Testis (tissue), 3 donors: ENCODE measurements around the gene ADGRD1. TPM values are rescaled to one million over a fixed set of nuclear protein-coding genes. Genes with fewer than 3 reads are reported as not detected.

Source experiments
- DNase-seq: peaks from one replicate; pipeline ENCODE4 v3.0.0-alpha.2; 2019
- H3K27ac ChIP-seq, 2 donors: fragments of 200-600 bp; sonication (generic); one replicate each; pipeline ENCODE4 v1.5.1; 2019
- H3K27me3 ChIP-seq: fragments of 200-600 bp; sonication (generic); one replicate; pipeline ENCODE4 v1.5.1; 2019
- H3K36me3 ChIP-seq: fragments of 200-600 bp; sonication (generic); one replicate; pipeline ENCODE4 v1.5.1; 2017; ENCODE audit warnings: low read depth; ENCODE audit errors: missing control alignments
- H3K4me1 ChIP-seq: fragments of 200-600 bp; sonication (generic); one replicate; pipeline ENCODE4 v1.5.1; 2019
- H3K4me3 ChIP-seq, 2 donors: fragments of 200-600 bp; sonication (generic); one replicate each; pipeline ENCODE4 v1.5.1; 2017 to 2019
- H3K9me3 ChIP-seq: fragments of 200-600 bp; sonication (generic); one replicate; pipeline ENCODE4 v1.5.1; 2017
- CTCF ChIP-seq, 3 experiments: fragments of 450-650 bp in 2 of 3; fragments of 200-600 bp in 1 of 3; sonication (generic) in 1 of 3; IDR thresholded peaks; one replicate each; pipeline ENCODE4 v1.5.1; 2016 to 2019; ENCODE audit warnings: antibody characterized with exemption in 3 of 3, mild to moderate bottlenecking in 2 of 3, moderate library complexity in 1 of 3
- POLR2A ChIP-seq: fragments of 450-650 bp; IDR thresholded peaks from one replicate; pipeline ENCODE4 v1.6.1; 2017; ENCODE audit warnings: antibody characterized with exemption, mild to moderate bottlenecking, moderate library complexity
- WGBS, 2 donors: methylation state at CpG; one replicate each; pipeline ENCODE4 v1.1.5; 2018; 5-methylcytosine and 5-hydroxymethylcytosine counted together
- intact Hi-C: fragments of 100-400 bp; cut with DNase I; formaldehyde crosslinking; loops from one replicate; pipeline ENCODE4 v1.15.1; 2023; ENCODE audit warnings: low total_unique reads
- polyA plus RNA-seq: library from polyadenylated mRNA; stranded (reverse); fragments of 350-450 nt; fragmentation: Illumina TruSeq; extraction: RNeasy Lipid Tissue Mini Kit (QIAGEN cat#74804); gene quantifications from one replicate; pipeline ENCODE4 v1.2.3, GENCODE V29; 2014; ENCODE audit warnings: low read depth, low replicate concordance; ENCODE audit not compliant: insufficient read depth
- total RNA-seq, 2 donors: library from RNA; depleted of rRNA; stranded (reverse); fragments of >200 nt; gene quantifications; one replicate each; pipeline ENCODE4 v1.2.3, GENCODE V29; 2016

Gene ADGRD1
- total and polyA plus RNA-seq, 3 donors from 2014 or later = 27.2 to 43.2 (median 42.8) TPM

GRCh38 chr12:131133015-131133905 lies 179.6 kb downstream of the ADGRD1 start:
- Histone ChIP-seq H3K4me3 (no peak overlapping the region), H3K27me3 (no peaks in the 10 kb centered on the region), H3K27ac (no peak overlapping the region), H3K36me3 (no peaks in the 10 kb centered on the region), H3K9me3 (no peaks in the 10 kb centered on the region), H3K4me1 (peaks cover 6% of the 10 kb centered on the region)
- intact Hi-C loops = no loop called here
- DNase-seq = peak; percentile 22
- WGBS, 2 donors = 74 to 77% methylated on average over 11 to 19 of the region's 19 CpGs
- no peak for TF ChIP-seq POLR2A
- no peak for TF ChIP-seq CTCF (IDR thresholded peaks at IDR 0.05)

- TF ChIP-seq CTCF (IDR thresholded peaks at IDR 0.05) = no peak
- TF ChIP-seq POLR2A = no peak
- Histone ChIP-seq H3K27ac (no peak overlapping the region), H3K27me3 (no peaks in the 10 kb centered on the region), H3K4me1 (peaks cover 6% of the 10 kb centered on the region), H3K36me3 (no peaks in the 10 kb centered on the region), H3K9me3 (no peaks in the 10 kb centered on the region), H3K4me3 (no peak overlapping the region)
- 84 to 87% methylated on average over 5 of the region's 5 CpGs for WGBS, 2 donors
- DNase-seq = no peak
- intact Hi-C loops = no loop called here
Measured at GRCh38 chr12:131133994-131134393, 180.3 kb downstream of the ADGRD1 start.

DNA sequence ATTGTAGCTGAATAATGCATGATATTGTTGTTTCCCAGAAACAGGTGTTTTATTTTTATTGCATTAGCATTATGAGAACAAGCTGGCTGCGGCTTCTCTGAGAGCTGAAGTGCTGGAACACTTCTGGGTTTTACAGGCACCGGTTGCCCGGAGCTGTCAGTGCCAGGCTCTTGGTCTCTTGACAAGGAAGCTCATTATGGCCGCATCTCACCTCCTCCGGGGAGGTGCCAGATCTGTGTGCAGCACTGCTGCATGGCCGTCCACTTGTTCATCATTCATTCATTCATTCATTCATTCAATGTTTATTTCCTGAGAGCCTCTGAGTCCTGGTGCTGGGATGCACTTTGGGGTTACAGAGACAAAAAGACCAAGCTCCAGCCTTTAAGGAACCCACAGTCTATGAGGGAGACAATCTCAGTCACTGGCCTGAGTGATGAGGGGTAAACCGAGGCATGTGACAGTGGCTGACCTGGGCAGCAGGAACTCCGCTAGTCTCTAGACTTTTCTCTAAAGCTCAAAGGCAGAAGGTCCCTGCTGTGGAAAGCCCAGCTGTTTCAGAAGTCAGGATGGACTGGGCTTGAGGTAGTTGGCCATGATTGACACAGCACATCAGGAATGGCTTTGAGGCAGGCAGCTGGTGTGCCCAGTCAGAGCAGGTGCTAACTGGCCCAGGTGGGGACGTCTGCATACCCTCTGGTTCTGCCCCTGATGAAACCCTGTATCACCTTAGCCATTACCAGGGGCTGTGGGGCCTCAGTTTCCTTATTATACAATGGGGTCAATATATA lies 181.0 kb downstream of the ADGRD1 start:
- H3K27ac ChIP-seq = no peak overlapping the region
- 82 to 91% methylated on average over 6 to 9 of the region's 9 CpGs for WGBS, 2 donors
- TF ChIP-seq POLR2A (no peak), CTCF (IDR thresholded peaks at IDR 0.05) (no peak)
- H3K4me3 ChIP-seq = no peak overlapping the region
- peaks cover 6% of the 10 kb centered on the region for H3K4me1 ChIP-seq
- intact Hi-C loops = no loop called here
- no peaks in the 10 kb centered on the region for H3K36me3 ChIP-seq
- no peaks in the 10 kb centered on the region for H3K9me3 ChIP-seq
- H3K27me3 ChIP-seq = no peaks in the 10 kb centered on the region
- DNase-seq = peak; percentile 12

GRCh38 chr12:131135311-131135785 lies 181.6 kb downstream of the ADGRD1 start:
- DNase-seq = no peak
- H3K4me3 ChIP-seq = no peak overlapping the region
- TF ChIP-seq CTCF (IDR thresholded peaks at IDR 0.05) (no peak), POLR2A (no peak)
- intact Hi-C loops = no loop called here
- H3K27me3 ChIP-seq = no peaks in the 10 kb centered on the region
- H3K4me1 ChIP-seq = peaks cover 6% of the 10 kb centered on the region
- H3K27ac ChIP-seq = no peak overlapping the region
- WGBS, 2 donors = 86 to 98% methylated on average over 4 to 11 of the region's 13 CpGs
- H3K36me3 ChIP-seq = no peaks in the 10 kb centered on the region
- H3K9me3 ChIP-seq = no peaks in the 10 kb centered on the region
